ENCODE data around the gene CLIC6. TPM values are rescaled to one million over a fixed set of nuclear protein-coding genes. Genes with fewer than 3 reads are reported as not detected.

The CLIC6 gene
- total RNA-seq, 2 donors from 2014 or later: 2.8 to 7.3 TPM

DNA sequence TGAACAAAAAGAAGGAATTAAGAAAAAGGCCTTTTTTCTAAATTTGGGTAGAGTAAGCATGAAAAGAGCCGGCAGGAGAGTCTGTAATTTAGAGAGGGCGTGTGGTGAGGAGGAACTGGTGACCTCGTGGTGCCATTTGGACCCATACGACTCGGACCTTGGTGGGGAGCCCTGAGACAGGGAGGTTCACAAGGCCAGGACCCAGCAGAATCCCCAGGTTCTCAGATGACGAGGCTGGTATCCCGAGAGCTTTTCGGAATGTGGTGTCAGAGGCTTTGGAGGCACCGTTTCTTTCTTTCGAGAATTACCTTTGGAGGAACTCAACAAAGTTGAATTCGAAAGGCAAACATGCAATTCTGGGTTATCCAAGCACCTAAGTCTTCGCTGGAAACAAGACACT lies 34.8 kb downstream of the CLIC6 start:
- TF ChIP-seq CTCF (IDR thresholded peaks at IDR 0.05): no peak
- no peak for ATAC-seq (ENCODE audit: insufficient number of reproducible peaks, low FRiP score, low read depth)
- Histone ChIP-seq H3K9me3 (no peaks in the 10 kb centered on the region), H3K4me3 (no peak overlapping the region), H3K4me1 (ENCODE audit: control insufficient read depth in 1 of 2, low read depth in 2 of 2) (no peaks in the 10 kb centered on the region), H3K27me3 (replicated peaks; ENCODE audit: insufficient read depth) (no peaks in the 10 kb centered on the region), H3K27ac (no peak overlapping the region), H3K36me3 (no peaks in the 10 kb centered on the region)
- no peak for DNase-seq (ENCODE audit: low spot score)

- no peak overlapping the region for H3K4me3 ChIP-seq
- no peaks in the 10 kb centered on the region for H3K27me3 ChIP-seq (replicated peaks; ENCODE audit: insufficient read depth)
- no peak overlapping the region for H3K27ac ChIP-seq
- TF ChIP-seq CTCF (IDR thresholded peaks at IDR 0.05): no peak
- ATAC-seq (ENCODE audit: insufficient number of reproducible peaks, low FRiP score, low read depth): no peak
- H3K4me1 ChIP-seq (ENCODE audit: control insufficient read depth in 1 of 2, low read depth in 2 of 2): no peaks in the 10 kb centered on the region
- no peaks in the 10 kb centered on the region for H3K36me3 ChIP-seq
- H3K9me3 ChIP-seq: no peaks in the 10 kb centered on the region
- no peak for DNase-seq (ENCODE audit: low spot score)
Observed at GRCh38 chr21:34704119-34704518, 35.3 kb downstream of the CLIC6 start.

DNA sequence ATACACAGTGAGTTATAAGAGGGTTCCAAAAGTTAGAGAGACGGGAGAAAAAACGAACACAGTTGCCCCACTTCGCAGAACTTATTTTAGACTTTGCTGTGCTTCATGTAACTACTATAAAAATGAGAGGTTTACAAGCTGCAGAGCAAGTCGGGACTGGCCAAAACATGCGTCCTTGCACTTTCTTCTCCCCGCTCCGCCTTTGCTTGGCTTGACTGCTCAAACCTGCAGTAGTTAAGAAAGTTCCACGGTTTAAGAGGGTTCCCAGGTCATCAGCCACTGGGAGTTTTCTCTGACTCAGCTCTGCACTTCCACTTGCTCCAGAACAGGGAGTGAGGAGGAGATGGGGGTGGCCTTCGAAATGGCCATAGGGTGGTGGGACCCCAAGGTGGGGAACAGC lies 36.2 kb downstream of the CLIC6 start:
- DNase-seq (ENCODE audit: low spot score) (no peak), ATAC-seq (ENCODE audit: insufficient number of reproducible peaks, low FRiP score, low read depth) (no peak)
- TF ChIP-seq CTCF (IDR thresholded peaks at IDR 0.05): no peak
- Histone ChIP-seq H3K27me3 (replicated peaks; ENCODE audit: insufficient read depth) (no peaks in the 10 kb centered on the region), H3K27ac (no peak overlapping the region), H3K9me3 (no peaks in the 10 kb centered on the region), H3K4me3 (no peak overlapping the region), H3K4me1 (ENCODE audit: control insufficient read depth in 1 of 2, low read depth in 2 of 2) (no peaks in the 10 kb centered on the region), H3K36me3 (no peaks in the 10 kb centered on the region)

- H3K4me3 ChIP-seq: no peak overlapping the region
Observed at GRCh38 chr21:34706337-34706736, 37.5 kb downstream of the CLIC6 start.

GRCh38 chr21:34707876-34708325 lies 39.1 kb downstream of the CLIC6 start:
- TF ChIP-seq CTCF (IDR thresholded peaks at IDR 0.05): no peak
- no peak overlapping the region for H3K27ac ChIP-seq
- no peak for DNase-seq (ENCODE audit: low spot score)

More at GRCh38 chr21:34706337-34706736, 37.5 kb downstream of the CLIC6 start:
- no peak for DNase-seq (ENCODE audit: low spot score)
- Histone ChIP-seq H3K9me3 (no peaks in the 10 kb centered on the region), H3K27ac (no peak overlapping the region), H3K27me3 (replicated peaks; ENCODE audit: insufficient read depth) (no peaks in the 10 kb centered on the region), H3K4me1 (ENCODE audit: control insufficient read depth in 1 of 2, low read depth in 2 of 2) (no peaks in the 10 kb centered on the region), H3K36me3 (no peaks in the 10 kb centered on the region)
- TF ChIP-seq CTCF (IDR thresholded peaks at IDR 0.05): no peak
- ATAC-seq (ENCODE audit: insufficient number of reproducible peaks, low FRiP score, low read depth): no peak

More at GRCh38 chr21:34707876-34708325, 39.1 kb downstream of the CLIC6 start:
- H3K4me1 ChIP-seq (ENCODE audit: control insufficient read depth in 1 of 2, low read depth in 2 of 2): no peaks in the 10 kb centered on the region
- no peaks in the 10 kb centered on the region for H3K9me3 ChIP-seq
- H3K36me3 ChIP-seq: no peaks in the 10 kb centered on the region
- ATAC-seq (ENCODE audit: insufficient number of reproducible peaks, low FRiP score, low read depth): no peak
- no peaks in the 10 kb centered on the region for H3K27me3 ChIP-seq (replicated peaks; ENCODE audit: insufficient read depth)
- H3K4me3 ChIP-seq: no peak overlapping the region
